GM12864 (cell line): ENCODE data around the gene NTN5.
"Not testable (repeated sequence)": the region's sequence is repeated elsewhere in the genome, so short reads cannot be mapped to it uniquely, and the experiment has no call there.

Source experiments
- DNase-seq: peaks from one replicate; pipeline ENCODE4 v3.0.0-alpha.2; 2011; ENCODE audit warnings: low read depth
- H3K4me3 ChIP-seq: 2 replicates; pipeline ENCODE4 v1.5.1; 2011; ENCODE audit warnings: mild to moderate bottlenecking, low read depth, low read length, control low read depth
- TF ChIP-seq, protein P1 (sequence below): IDR thresholded peaks from 2 replicates; pipeline ENCODE4 v1.5.1; 2011; ENCODE audit warnings: low read depth, mild to moderate bottlenecking, moderate library complexity, low read length, control low read depth, inconsistent platforms; ENCODE audit errors: missing control alignments

Gene NTN5, protein sequence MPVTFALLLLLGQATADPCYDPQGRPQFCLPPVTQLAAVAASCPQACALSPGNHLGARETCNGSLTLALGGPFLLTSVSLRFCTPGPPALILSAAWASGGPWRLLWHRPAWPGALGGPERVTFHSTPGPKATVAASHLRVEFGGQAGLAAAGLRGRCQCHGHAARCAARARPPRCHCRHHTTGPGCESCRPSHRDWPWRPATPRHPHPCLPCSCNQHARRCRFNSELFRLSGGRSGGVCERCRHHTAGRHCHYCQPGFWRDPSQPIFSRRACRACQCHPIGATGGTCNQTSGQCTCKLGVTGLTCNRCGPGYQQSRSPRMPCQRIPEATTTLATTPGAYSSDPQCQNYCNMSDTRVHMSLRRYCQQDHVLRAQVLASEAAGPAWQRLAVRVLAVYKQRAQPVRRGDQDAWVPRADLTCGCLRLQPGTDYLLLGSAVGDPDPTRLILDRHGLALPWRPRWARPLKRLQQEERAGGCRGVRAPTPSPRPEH

DNA sequence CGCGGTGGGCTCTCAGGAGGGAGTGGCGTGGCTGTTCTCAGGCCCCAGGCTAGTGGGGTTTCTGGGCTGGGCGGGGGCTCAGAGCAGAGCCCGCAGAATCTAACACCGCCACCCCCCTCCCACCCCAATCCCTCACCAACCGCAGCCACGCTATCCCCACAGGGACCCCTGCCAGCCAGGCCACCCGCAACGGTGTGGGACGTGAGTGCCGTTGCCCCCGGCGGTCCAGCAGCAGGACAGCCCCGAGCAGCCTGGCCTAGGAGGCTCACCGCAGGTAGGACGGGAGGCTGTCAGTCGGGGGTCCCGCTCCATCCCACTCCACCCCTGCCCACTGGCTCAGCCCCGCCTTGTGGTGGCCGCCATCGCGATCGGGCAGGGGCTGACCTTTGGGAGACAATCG lies at the start of gene NTN5:
Gene NTN5, minus strand, starts transcription at position 24 of the 400 bp plus-strand sequence. CDS start 2,031 bp downstream, outside the sequence.
- no peak within 1 kb of the TSS for H3K4me3 ChIP-seq
- no peak for DNase-seq
- TF ChIP-seq, protein P1, sequence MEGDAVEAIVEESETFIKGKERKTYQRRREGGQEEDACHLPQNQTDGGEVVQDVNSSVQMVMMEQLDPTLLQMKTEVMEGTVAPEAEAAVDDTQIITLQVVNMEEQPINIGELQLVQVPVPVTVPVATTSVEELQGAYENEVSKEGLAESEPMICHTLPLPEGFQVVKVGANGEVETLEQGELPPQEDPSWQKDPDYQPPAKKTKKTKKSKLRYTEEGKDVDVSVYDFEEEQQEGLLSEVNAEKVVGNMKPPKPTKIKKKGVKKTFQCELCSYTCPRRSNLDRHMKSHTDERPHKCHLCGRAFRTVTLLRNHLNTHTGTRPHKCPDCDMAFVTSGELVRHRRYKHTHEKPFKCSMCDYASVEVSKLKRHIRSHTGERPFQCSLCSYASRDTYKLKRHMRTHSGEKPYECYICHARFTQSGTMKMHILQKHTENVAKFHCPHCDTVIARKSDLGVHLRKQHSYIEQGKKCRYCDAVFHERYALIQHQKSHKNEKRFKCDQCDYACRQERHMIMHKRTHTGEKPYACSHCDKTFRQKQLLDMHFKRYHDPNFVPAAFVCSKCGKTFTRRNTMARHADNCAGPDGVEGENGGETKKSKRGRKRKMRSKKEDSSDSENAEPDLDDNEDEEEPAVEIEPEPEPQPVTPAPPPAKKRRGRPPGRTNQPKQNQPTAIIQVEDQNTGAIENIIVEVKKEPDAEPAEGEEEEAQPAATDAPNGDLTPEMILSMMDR, result no peak

DNA sequence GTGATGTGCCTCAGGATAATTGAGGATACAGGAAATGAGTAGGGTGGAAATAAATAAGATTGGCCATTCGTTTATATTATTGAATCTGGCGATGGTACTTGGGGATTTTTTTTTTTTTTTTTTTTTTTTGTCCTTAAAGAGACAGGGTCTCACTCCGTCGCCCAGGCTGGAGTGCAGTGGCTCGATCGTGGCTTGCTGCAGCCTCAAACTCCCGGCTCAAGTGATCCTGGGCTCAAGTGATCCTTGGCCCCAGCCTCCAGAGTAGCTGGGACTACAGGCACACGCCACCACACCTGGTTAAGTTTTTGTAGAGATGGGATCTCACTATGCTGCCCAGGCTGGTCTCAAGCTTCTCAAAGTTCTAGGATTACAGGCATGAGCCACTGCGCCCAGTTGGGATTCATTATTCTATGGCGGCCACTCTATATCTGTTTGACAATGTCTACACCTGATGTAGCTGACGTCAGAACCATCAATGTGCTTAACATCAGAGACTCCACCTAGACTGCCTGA lies 49.4 kb upstream of the NTN5 start:
- TF ChIP-seq, protein P1, result no peak
- DNase-seq, result no peak
- H3K4me3 ChIP-seq, result no peak overlapping the region

DNA sequence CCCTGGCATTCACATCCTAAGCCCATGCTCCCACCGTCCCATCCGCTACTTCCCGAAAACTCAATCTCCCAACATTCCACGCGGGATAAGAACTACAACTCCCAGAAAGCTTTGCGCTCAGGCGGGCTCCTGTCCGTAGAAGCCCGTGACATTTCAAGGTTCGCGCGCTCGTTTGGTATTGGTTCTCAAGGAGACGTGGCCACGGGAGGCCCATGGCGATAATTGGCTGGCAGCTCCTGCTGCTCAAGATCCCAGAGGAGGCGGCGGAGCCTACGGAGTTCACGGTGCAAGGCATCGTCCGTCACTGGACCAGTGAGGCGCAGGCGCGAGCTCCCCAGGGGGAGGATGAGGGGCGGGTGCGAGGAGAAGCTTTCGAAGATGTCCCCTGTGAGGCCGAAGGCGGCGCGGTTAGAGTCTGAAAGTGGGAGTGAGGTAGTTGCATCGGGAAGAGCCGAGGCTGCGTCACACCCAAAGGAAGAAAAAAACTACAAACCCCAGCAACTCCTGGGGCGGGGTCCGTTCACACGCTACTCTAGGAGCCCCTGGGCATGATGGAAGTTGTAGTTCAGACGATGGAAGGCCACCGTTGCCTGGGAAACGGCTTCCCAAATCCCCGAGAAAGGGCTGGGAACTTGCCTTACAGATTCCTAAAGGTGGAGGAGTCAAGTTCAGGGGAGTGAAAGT lies 47.9 kb upstream of the NTN5 start:
- DNase-seq, result peak; percentile 95
- H3K4me3 ChIP-seq, result peak overlapping the region; percentile 61
- TF ChIP-seq, protein P1, result no peak

DNA sequence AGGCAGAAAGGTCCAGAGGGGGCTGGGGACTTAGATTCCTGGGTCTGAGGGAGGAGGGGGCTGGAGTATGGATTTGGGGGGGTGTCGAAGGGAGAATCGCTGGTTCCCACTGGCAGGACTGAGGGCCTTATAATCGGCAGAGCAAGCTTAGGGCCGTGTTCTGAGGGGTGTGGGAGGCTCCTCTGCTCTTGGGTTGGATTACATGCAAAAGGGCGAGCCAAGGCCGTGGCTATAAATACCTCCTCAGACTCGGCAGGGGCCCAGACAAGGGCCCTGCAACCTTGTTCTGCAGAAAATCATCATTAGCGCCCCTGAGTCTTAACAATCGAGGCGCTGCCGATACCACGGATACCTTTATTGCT lies 47.4 kb upstream of the NTN5 start:
- DNase-seq, result no peak
- peak overlapping the region; percentile 61 for H3K4me3 ChIP-seq
- TF ChIP-seq, protein P1, result no peak

DNA sequence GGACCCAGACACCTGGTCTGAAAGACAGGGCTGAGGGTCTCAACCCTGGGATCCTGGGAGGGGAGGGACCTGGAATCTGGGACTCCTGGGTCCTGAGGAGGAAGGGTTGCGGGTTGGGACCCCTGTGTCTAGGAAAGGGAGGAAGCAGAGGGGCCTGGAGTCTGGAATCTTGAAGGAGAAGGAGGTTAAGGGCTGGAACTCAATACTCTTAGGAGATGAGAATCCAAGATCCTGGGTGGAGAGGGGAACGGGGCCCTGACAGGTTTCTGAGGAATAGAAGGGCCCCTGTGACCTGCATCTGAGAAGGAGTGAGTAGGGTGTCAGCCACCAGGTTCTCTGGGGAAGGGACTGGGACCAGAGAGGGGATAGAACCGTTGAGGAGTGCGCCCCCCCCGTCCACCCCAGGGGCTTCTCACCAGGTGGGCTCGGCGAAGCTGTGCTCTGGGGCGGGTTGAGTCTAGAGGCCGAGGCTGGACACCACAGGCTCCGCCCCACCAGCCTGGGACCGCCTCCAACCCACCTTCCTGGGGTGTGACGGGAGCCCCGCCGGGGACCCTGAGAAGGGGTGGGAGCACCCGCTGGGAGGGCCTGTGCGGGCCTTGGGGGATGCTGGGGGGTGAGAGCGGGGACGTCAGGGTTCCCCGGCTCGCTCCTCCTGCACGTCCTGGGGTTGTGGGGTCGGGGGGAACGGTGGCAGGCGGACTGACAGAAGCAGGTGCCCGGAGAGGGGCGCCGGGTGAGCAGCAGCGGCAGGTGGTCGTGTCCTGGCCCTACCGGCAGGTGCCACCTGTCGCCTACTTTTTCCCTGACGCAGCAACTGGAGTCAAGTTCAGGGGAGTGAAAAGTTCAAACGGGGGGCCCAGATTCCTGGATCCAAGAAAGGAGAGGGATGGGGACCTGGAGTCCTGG lies 46.7 kb upstream of the NTN5 start, which contains the start of gene MAMSTR:
Gene MAMSTR, minus strand, starts transcription at position 463 of the 909 bp plus-strand sequence. CDS start 694 bp downstream, outside the sequence.
- no peak for DNase-seq
- H3K4me3 ChIP-seq, result peak within 1 kb of the TSS; percentile 61
- TF ChIP-seq, protein P1, result no peak

DNA sequence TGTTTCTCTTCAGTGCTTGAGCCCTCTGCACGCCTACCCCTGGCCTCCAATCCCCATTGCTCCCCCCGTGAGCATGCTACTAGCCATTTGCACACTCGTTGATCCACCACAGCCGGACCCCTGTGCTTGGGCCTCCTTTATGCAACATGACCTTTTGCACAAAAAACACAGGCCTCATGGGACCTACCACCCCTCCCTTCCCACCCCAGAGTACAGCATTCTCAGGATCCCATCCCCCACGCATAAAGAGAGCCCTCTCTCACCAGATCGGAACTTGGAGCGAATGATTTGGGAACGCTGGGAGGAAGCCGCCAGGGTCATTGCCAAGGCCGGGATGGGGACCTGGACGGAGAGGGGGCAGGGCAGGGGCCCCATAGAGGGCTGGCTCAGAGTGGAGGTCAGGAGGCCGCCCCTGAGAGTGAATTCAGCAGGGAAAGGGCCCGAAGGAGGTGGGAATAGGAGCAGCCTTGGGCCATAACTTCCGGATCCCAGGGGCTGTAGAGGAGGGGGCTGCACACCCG lies 46.0 kb upstream of the NTN5 start:
- no peak overlapping the region for H3K4me3 ChIP-seq
- TF ChIP-seq, protein P1, result no peak
- no peak for DNase-seq

DNA sequence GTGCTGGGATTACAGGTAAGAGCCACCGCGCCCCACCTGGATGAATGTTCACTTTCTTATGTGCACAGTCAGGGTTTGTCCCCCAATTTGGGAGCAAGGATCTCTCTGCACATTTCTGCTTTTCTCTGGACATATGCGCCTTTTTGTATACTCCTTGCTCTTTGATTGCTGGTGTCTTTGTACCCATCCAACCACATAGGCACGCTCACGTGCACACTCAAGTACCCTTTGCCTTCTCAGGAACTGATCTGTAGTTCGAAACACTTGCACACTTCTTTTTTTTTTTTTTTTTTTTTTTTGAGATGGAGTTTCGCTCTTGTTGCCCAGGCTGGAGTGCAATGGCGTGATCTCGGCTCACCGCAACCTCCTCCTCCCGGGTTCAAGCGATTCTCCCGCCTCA lies 45.3 kb upstream of the NTN5 start:
- not testable (repeated sequence) for H3K4me3 ChIP-seq, DNase-seq
